Liver (tissue), 9 donors: ENCODE data around the gene MYO7A. TPM values are rescaled to one million over a fixed set of nuclear protein-coding genes. Genes with fewer than 3 reads are reported as not detected.

Source experiments
- DNase-seq: peaks from one replicate; pipeline ENCODE4 v3.0.0-alpha.2; 2017; ENCODE audit warnings: low spot score
- H3K27ac ChIP-seq, 2 donors: one replicate each; pipeline ENCODE4 v1.7.0; 2013; ENCODE audit warnings: inconsistent platforms in 2 of 2, low read length in 2 of 2, control low read depth in 1 of 2, low read depth in 1 of 2, mild to moderate bottlenecking in 1 of 2
- H3K27me3 ChIP-seq, 4 donors: one replicate each; pipeline versions ENCODE4 v1.6.1 to v1.7.0; 2013; ENCODE audit warnings: low read length in 3 of 4, inconsistent platforms in 1 of 4, mild to moderate bottlenecking in 1 of 4, moderate library complexity in 1 of 4; ENCODE audit not compliant: control insufficient read depth in 4 of 4, insufficient read depth in 4 of 4
- H3K36me3 ChIP-seq, 4 donors: one replicate each; pipeline versions ENCODE4 v1.6.1 to v1.7.0; 2013; ENCODE audit warnings: low read length in 3 of 4, mild to moderate bottlenecking in 3 of 4, low read depth in 1 of 4, moderate library complexity in 1 of 4; ENCODE audit not compliant: control insufficient read depth in 4 of 4, insufficient read depth in 3 of 4
- H3K4me1 ChIP-seq, 4 donors: one replicate each; pipeline versions ENCODE4 v1.6.1 to v1.7.0; 2013; ENCODE audit warnings: low read length in 3 of 4, mild to moderate bottlenecking in 3 of 4, moderate library complexity in 1 of 4; ENCODE audit not compliant: control insufficient read depth in 4 of 4, insufficient read depth in 4 of 4
- H3K4me3 ChIP-seq, 3 donors: one replicate each; pipeline versions ENCODE4 v1.6.1 to v1.7.0; 2013; ENCODE audit warnings: low read length in 3 of 3, control low read depth in 1 of 3, low read depth in 1 of 3, mild to moderate bottlenecking in 1 of 3
- H3K9ac ChIP-seq, 2 donors: one replicate each; pipeline ENCODE4 v1.7.0; 2013; ENCODE audit warnings: low read length in 2 of 2, mild to moderate bottlenecking in 2 of 2, moderate library complexity in 2 of 2, control low read depth in 1 of 2, low read depth in 1 of 2
- H3K9me3 ChIP-seq, 4 donors: one replicate each; pipeline versions ENCODE4 v1.6.1 to v1.7.0; 2013; ENCODE audit warnings: low read length in 3 of 4; ENCODE audit not compliant: control insufficient read depth in 4 of 4
- ATF3 ChIP-seq: IDR thresholded peaks from 2 replicates; pipeline ENCODE4 v1.6.1; 2016; ENCODE audit warnings: antibody characterized with exemption
- CTCF ChIP-seq: fragments of 150-350 bp; IDR thresholded peaks from 2 replicates; pipeline ENCODE4 v1.5.1; 2017; ENCODE audit warnings: improper control_type of control experiment, low read depth, low read length; ENCODE audit not compliant: missing input control
- FOXA1 ChIP-seq: IDR thresholded peaks from 2 replicates; pipeline ENCODE4 v1.6.1; 2016; ENCODE audit warnings: antibody characterized with exemption
- FOXA2 ChIP-seq: IDR thresholded peaks from 2 replicates; pipeline ENCODE4 v1.6.1; 2016; ENCODE audit warnings: antibody characterized with exemption
- GABPA ChIP-seq, 2 donors: IDR thresholded peaks in 1 of 2; conservative IDR thresholded peaks in 1 of 2; 2 replicates each; pipeline ENCODE4 v1.6.1; 2016; ENCODE audit warnings: antibody characterized with exemption in 2 of 2, mild to moderate bottlenecking in 1 of 2, moderate library complexity in 1 of 2
- HNF4A ChIP-seq, 2 donors: conservative IDR thresholded peaks; 2 replicates each; pipeline ENCODE4 v1.6.1; 2016; ENCODE audit warnings: antibody characterized with exemption in 2 of 2, mild to moderate bottlenecking in 2 of 2
- HNF4G ChIP-seq: IDR thresholded peaks from 2 replicates; pipeline ENCODE4 v1.6.1; 2016; ENCODE audit warnings: antibody characterized with exemption
- JUND ChIP-seq, 2 donors: IDR thresholded peaks; 2 replicates each; pipeline ENCODE4 v1.6.1; 2016; ENCODE audit warnings: antibody characterized with exemption in 2 of 2
- MAX ChIP-seq: IDR thresholded peaks from 2 replicates; pipeline ENCODE4 v1.6.1; 2016; ENCODE audit warnings: antibody characterized with exemption
- RAD21 ChIP-seq, 2 donors: IDR thresholded peaks; 2 replicates each; pipeline ENCODE4 v1.6.1; 2016; ENCODE audit warnings: antibody characterized with exemption in 2 of 2, mild to moderate bottlenecking in 2 of 2
- REST ChIP-seq: IDR thresholded peaks from 2 replicates; pipeline ENCODE4 v1.6.1; 2016; ENCODE audit warnings: antibody characterized with exemption, mild to moderate bottlenecking
- RXRA ChIP-seq, 2 donors: IDR thresholded peaks; 2 replicates each; pipeline ENCODE4 v1.6.1; 2017 to 2018; ENCODE audit warnings: antibody characterized with exemption in 2 of 2, mild to moderate bottlenecking in 1 of 2
- SP1 ChIP-seq: IDR thresholded peaks from 2 replicates; pipeline ENCODE4 v1.6.1; 2018; ENCODE audit warnings: antibody characterized with exemption, mild to moderate bottlenecking
- TAF1 ChIP-seq: conservative IDR thresholded peaks from 2 replicates; pipeline ENCODE4 v1.6.1; 2016; ENCODE audit warnings: antibody characterized with exemption, mild to moderate bottlenecking
- ZBTB33 ChIP-seq: IDR thresholded peaks from 2 replicates; pipeline ENCODE4 v1.6.1; 2016; ENCODE audit warnings: antibody characterized with exemption
- WGBS: extraction: QIAGEN DNeasy Blood & Tissue Kit; methylation state at CpG from one replicate; pipeline ENCODE4 v1.1.7; 2013; 5-methylcytosine and 5-hydroxymethylcytosine counted together
- polyA plus RNA-seq, 2 donors: library from polyadenylated mRNA; stranded (reverse) in 1 of 2; unstranded in 1 of 2; fragments of 200-250 nt in 1 of 2; fragments of >200 nt in 1 of 2; fragmentation: Nextera tagmentation in 1 of 2; extraction: Ambion mirVana in 1 of 2; gene quantifications; one replicate each; pipeline versions ENCODE4 v1.2.1 to v1.2.3, GENCODE V29; 2013 to 2015
- total RNA-seq, 2 donors: library from RNA; depleted of rRNA; stranded (reverse); fragments of >200 nt; gene quantifications; one replicate each; pipeline ENCODE4 v1.2.3, GENCODE V29; 2014
- donor health status: healthy.
- donor health status: healthy.
- donor health status: healthy.
- donor health status: healthy.
- donor health status: healthy.

The MYO7A gene
- total and polyA plus RNA-seq, 4 donors: 7.3 to 33.6 (median 11.3) TPM

- Histone ChIP-seq H3K9me3 (no peaks in the 10 kb centered on the region), H3K27me3 (no peaks in the 10 kb centered on the region), H3K9ac (no peak overlapping the region), H3K4me3 (no peak overlapping the region), H3K27ac (peak overlapping the region; percentile 6 to 38), H3K36me3 (peaks cover 0 to 10% (median 3%) of the 10 kb centered on the region in 4 donors), H3K4me1 (peaks cover 19 to 50% (median 36%) of the 10 kb centered on the region in 4 donors)
- 71% methylated on average over 12 of the region's 12 CpGs for WGBS
- TF ChIP-seq REST: no peak
- no peak for TF ChIP-seq FOXA2
- TF ChIP-seq CTCF: no peak
- DNase-seq: no peak
Observed at GRCh38 chr11:77175869-77176539, 48.0 kb downstream of the MYO7A start.

- Histone ChIP-seq H3K4me3 (no peak overlapping the region), H3K36me3 (peaks cover 0 to 18% (median 4%) of the 10 kb centered on the region in 4 donors), H3K27me3 (no peaks in the 10 kb centered on the region), H3K9me3 (no peaks in the 10 kb centered on the region), H3K27ac (no peak overlapping the region), H3K9ac (no peak overlapping the region), H3K4me1 (peaks cover 16 to 40% (median 28%) of the 10 kb centered on the region in 4 donors)
- 87% methylated on average over 9 of the region's 9 CpGs for WGBS
- DNase-seq: no peak
- TF ChIP-seq GABPA (IDR thresholded peaks at IDR 0.05 in 1 of 2, conservative IDR thresholded peaks at IDR 0.05 in 1 of 2) (no peak), REST (no peak), ZBTB33 (no peak), JUND (IDR thresholded peaks at IDR 0.05) (no peak), HNF4G (no peak), TAF1 (no peak), RAD21 (IDR thresholded peaks at IDR 0.05) (no peak), HNF4A (conservative IDR thresholded peaks at IDR 0.05) (no peak), SP1 (no peak), FOXA1 (no peak), RXRA (IDR thresholded peaks at IDR 0.05) (no peak), ATF3 (no peak), MAX (no peak), CTCF (no peak)
Observed at GRCh38 chr11:77176996-77177395, 49.0 kb downstream of the MYO7A start.
